OCI-LY1 (cell line): ENCODE measurements around the gene PAX5.

Experiments
- H2AFZ ChIP-seq: fragments of 200-600 bp; sonication (generic), shearing (Covaris generic); 2 replicates; pipeline ENCODE4 v1.6.0; 2014; ENCODE audit warnings: antibody characterized with exemption, mild to moderate bottlenecking, low read length
- H3F3A ChIP-seq: fragments of 200-600 bp; sonication (generic), shearing (Covaris generic); 2 replicates; pipeline ENCODE4 v1.6.0; 2014; ENCODE audit warnings: mild to moderate bottlenecking, antibody characterized with exemption, low read length, moderate library complexity; ENCODE audit not compliant: insufficient read depth
- H3K27ac ChIP-seq: fragments of 200-600 bp; sonication (generic); 2 replicates; pipeline ENCODE4 v1.5.1; 2014; ENCODE audit warnings: low read length, mixed run types, mild to moderate bottlenecking, low read depth; ENCODE audit not compliant: poor library complexity, severe bottlenecking
- H3K27me3 ChIP-seq: fragments of 200-600 bp; sonication (generic); 2 replicates; pipeline ENCODE4 v1.6.0; 2014; ENCODE audit warnings: antibody characterized with exemption, mild to moderate bottlenecking, low read length, moderate library complexity; ENCODE audit not compliant: insufficient read depth
- H3K36me3 ChIP-seq: fragments of 200-600 bp; sonication (generic); 2 replicates; pipeline ENCODE4 v1.6.1; 2014; ENCODE audit warnings: mild to moderate bottlenecking, antibody characterized with exemption, low read length, moderate library complexity, mixed read lengths; ENCODE audit not compliant: insufficient read depth
- H3K4me1 ChIP-seq: fragments of 200-600 bp; sonication (generic); 2 replicates; pipeline ENCODE4 v1.5.1; 2014; ENCODE audit warnings: mild to moderate bottlenecking, low read length, moderate library complexity; ENCODE audit not compliant: insufficient read depth, severe bottlenecking
- H3K4me2 ChIP-seq: fragments of 200-600 bp; sonication (generic), shearing (Covaris generic); 2 replicates; pipeline ENCODE4 v1.6.1; 2014; ENCODE audit warnings: low read length
- H3K4me3 ChIP-seq: fragments of 200-600 bp; sonication (generic); 2 replicates; pipeline ENCODE4 v1.5.1; 2014; ENCODE audit warnings: low read length, low read depth, mild to moderate bottlenecking, mixed read lengths; ENCODE audit not compliant: poor library complexity, severe bottlenecking
- H3K79me2 ChIP-seq: fragments of 200-600 bp; shearing (Covaris generic); 2 replicates; pipeline ENCODE4 v1.6.1; 2016; ENCODE audit warnings: mixed run types, low read length, mixed read lengths; ENCODE audit not compliant: insufficient read depth
- H3K9ac ChIP-seq: fragments of 200-600 bp; sonication (generic), shearing (Covaris generic); 2 replicates; pipeline ENCODE4 v1.6.1; 2014; ENCODE audit warnings: mild to moderate bottlenecking, low read length, mixed read lengths
- H3K9me2 ChIP-seq: fragments of 200-600 bp; sonication (generic), shearing (Covaris generic); 2 replicates; pipeline ENCODE4 v1.6.1; 2014; ENCODE audit warnings: low read depth, mild to moderate bottlenecking, low read length, mixed read lengths
- H3K9me3 ChIP-seq: fragments of 200-600 bp; shearing (Covaris generic); 2 replicates; pipeline ENCODE4 v1.6.1; 2014; ENCODE audit warnings: low read length, mixed read lengths
- H4K20me1 ChIP-seq: fragments of 200-600 bp; sonication (generic), shearing (Covaris generic); 2 replicates; pipeline ENCODE4 v1.6.0; 2016; ENCODE audit warnings: mild to moderate bottlenecking, low read length; ENCODE audit not compliant: insufficient read depth
- CTCF ChIP-seq: fragments of 200-600 bp; sonication (generic), shearing (Covaris generic); IDR thresholded peaks from 2 replicates; pipeline ENCODE4 v1.5.1; 2017; ENCODE audit warnings: mild to moderate bottlenecking, antibody characterized with exemption, low read length, moderate library complexity, mixed read lengths
- EZH2 ChIP-seq: fragments of 200-600 bp; sonication (generic), shearing (Covaris generic); IDR thresholded peaks from 2 replicates; pipeline ENCODE4 v1.8.0; 2017; ENCODE audit warnings: borderline replicate concordance, mixed run types, mild to moderate bottlenecking, antibody characterized with exemption, low read length, moderate library complexity, mixed read lengths

PAX5 gene

GRCh38 chr9:36898431-36899020, 135.5 kb downstream of the PAX5 start:
- Histone ChIP-seq H2AFZ (no peak overlapping the region), H3K36me3 (peaks cover 72% of the 10 kb centered on the region; the same call in 1 of the 2 replicates), H4K20me1 (no peaks in the 10 kb centered on the region), H3K9me2 (no peaks in the 10 kb centered on the region), H3K9ac (no peak overlapping the region), H3K4me3 (no peak overlapping the region), H3K4me2 (no peak overlapping the region), H3F3A (no peaks in the 10 kb centered on the region), H3K79me2 (no peaks in the 10 kb centered on the region), H3K27me3 (no peaks in the 10 kb centered on the region), H3K9me3 (no peaks in the 10 kb centered on the region), H3K27ac (no peak overlapping the region), H3K4me1 (no peaks in the 10 kb centered on the region)
- TF ChIP-seq EZH2: no peak
- no peak for TF ChIP-seq CTCF

GRCh38 chr9:36897478-36897877, 136.6 kb downstream of the PAX5 start:
- no peak overlapping the region for H3K9ac ChIP-seq
- H3F3A ChIP-seq: no peaks in the 10 kb centered on the region
- no peak overlapping the region for H3K4me3 ChIP-seq
- peaks cover 77% of the 10 kb centered on the region; the same call in 1 of the 2 replicates for H3K36me3 ChIP-seq
- H4K20me1 ChIP-seq: no peaks in the 10 kb centered on the region
- TF ChIP-seq CTCF (no peak), EZH2 (no peak)
- no peaks in the 10 kb centered on the region for H3K4me1 ChIP-seq
- no peaks in the 10 kb centered on the region for H3K27me3 ChIP-seq
- H2AFZ ChIP-seq: no peak overlapping the region
- no peaks in the 10 kb centered on the region for H3K79me2 ChIP-seq
- H3K9me3 ChIP-seq: no peaks in the 10 kb centered on the region
- no peak overlapping the region for H3K4me2 ChIP-seq
- no peaks in the 10 kb centered on the region for H3K9me2 ChIP-seq
- H3K27ac ChIP-seq: no peak overlapping the region

- no peak overlapping the region for H3K4me2 ChIP-seq
- H3K4me3 ChIP-seq: no peak overlapping the region
- H3K79me2 ChIP-seq: no peaks in the 10 kb centered on the region
- no peaks in the 10 kb centered on the region for H3K9me2 ChIP-seq
- TF ChIP-seq CTCF (no peak), EZH2 (no peak)
- H4K20me1 ChIP-seq: no peaks in the 10 kb centered on the region
- H3K9ac ChIP-seq: no peak overlapping the region
- H3K27ac ChIP-seq: no peak overlapping the region
- peaks cover 77% of the 10 kb centered on the region; the same call in 1 of the 2 replicates for H3K36me3 ChIP-seq
- H3K27me3 ChIP-seq: no peaks in the 10 kb centered on the region
- no peaks in the 10 kb centered on the region for H3K9me3 ChIP-seq
- H2AFZ ChIP-seq: no peak overlapping the region
- H3K4me1 ChIP-seq: no peaks in the 10 kb centered on the region
- H3F3A ChIP-seq: no peaks in the 10 kb centered on the region
Observed at GRCh38 chr9:36897019-36897418, 137.0 kb downstream of the PAX5 start.
